Activated CD8-positive, alpha-beta T cell treated with anti-CD3 and anti-CD28 coated beads for 36 hours (primary cell): ENCODE data around the gene TPSD1. TPM values are rescaled to one million over a fixed set of nuclear protein-coding genes. Genes with fewer than 3 reads are reported as not detected.

ENCODE experiments used
- ATAC-seq: fragments of 200-7000 bp; cut with Tn5 transposase; one replicate; pipeline ENCODE4 v1.10.0; 2021; ENCODE audit warnings: mild to moderate bottlenecking, moderate library complexity
- CTCF ChIA-PET: fragments of 350-600 bp; sonication (Branson Sonifier 250); formaldehyde crosslinking; loops from one replicate; lab custom pipeline; 2021; ENCODE audit warnings: antibody characterized with exemption; lab: Charles Lee
- POLR2A ChIA-PET: fragments of 350-600 bp; sonication (Branson Sonifier 250); formaldehyde crosslinking; loops from one replicate; lab custom pipeline; 2021; ENCODE audit warnings: antibody characterized with exemption; lab: Charles Lee
- DNase-seq: peaks from one replicate; pipeline ENCODE4 v3.0.0-alpha.2; 2020
- H3K27ac Mint-ChIP-seq: one replicate; pipeline ENCODE4 v1.8.0; 2021; ENCODE audit warnings: mild to moderate bottlenecking, mixed read lengths
- H3K27me3 Mint-ChIP-seq: one replicate; pipeline ENCODE4 v1.8.0; 2021; ENCODE audit warnings: mixed read lengths
- H3K36me3 Mint-ChIP-seq: one replicate; pipeline ENCODE4 v1.8.0; 2021; ENCODE audit warnings: low read depth, mixed read lengths
- H3K4me1 Mint-ChIP-seq: one replicate; pipeline ENCODE4 v1.8.0; 2021; ENCODE audit warnings: low read depth, mixed read lengths
- H3K4me3 Mint-ChIP-seq: one replicate; pipeline ENCODE4 v1.8.0; 2021; ENCODE audit warnings: mild to moderate bottlenecking, moderate library complexity, mixed read lengths
- H3K9me3 Mint-ChIP-seq: one replicate; pipeline ENCODE4 v1.8.0; 2021; ENCODE audit warnings: mixed read lengths
- intact Hi-C: fragments of 100-400 bp; cut with micrococcal nuclease; formaldehyde crosslinking; loops from one replicate; pipeline ENCODE4 v1.10.0; 2022
- total RNA-seq, 2 experiments: library from RNA; stranded (reverse); gene quantifications; one replicate each; pipeline ENCODE4 v1.2.3, GENCODE V29; 2021
- TF ChIP-seq, protein P1 (sequence below): fragments of 200-600 bp; IDR thresholded peaks from one replicate; pipeline ENCODE4 v1.8.0; 2022; ENCODE audit warnings: antibody characterized with exemption, mild to moderate bottlenecking

The TPSD1 gene
- total RNA-seq, 2 experiments from 2014 or later = not detected

DNA sequence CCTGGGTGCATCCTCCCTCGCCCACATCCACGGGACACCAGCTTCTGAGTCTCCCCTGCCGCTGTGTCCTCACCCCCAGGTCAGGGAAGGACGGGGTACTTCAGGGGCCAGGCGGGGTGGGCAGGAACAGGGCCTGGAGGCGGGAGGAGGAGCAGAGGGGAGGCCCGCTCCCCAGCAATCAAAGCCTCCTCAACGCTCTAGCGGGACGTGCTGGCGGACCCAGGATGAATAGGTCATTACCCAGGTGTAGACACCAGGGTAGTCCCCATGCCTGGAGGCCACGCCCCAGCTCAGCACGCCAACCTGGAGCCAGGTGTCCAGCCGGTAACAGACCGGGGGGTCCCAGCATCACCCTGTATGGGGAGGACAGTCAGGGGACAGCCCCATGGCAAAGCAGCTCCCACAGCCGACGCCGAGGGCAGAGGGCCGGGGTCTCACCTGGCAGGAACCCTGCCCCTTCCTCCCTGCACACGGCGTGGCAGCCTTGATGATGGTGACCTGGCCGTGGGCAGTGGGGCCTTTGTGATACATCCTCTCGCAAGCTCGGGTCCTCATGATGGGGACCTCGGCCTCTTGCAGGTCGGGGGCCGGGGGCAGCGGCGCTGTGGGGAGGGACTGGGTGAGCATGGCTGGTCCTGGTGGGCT, 24.2 kb downstream of the TPSD1 start:
- Mint-ChIP-seq H3K9me3 (no peaks in the 10 kb centered on the region), H3K27me3 (peaks cover 8% of the 10 kb centered on the region), H3K4me3 (no peak overlapping the region), H3K27ac (no peak overlapping the region), H3K4me1 (no peaks in the 10 kb centered on the region), H3K36me3 (no peaks in the 10 kb centered on the region)
- TF ChIP-seq, protein P1, sequence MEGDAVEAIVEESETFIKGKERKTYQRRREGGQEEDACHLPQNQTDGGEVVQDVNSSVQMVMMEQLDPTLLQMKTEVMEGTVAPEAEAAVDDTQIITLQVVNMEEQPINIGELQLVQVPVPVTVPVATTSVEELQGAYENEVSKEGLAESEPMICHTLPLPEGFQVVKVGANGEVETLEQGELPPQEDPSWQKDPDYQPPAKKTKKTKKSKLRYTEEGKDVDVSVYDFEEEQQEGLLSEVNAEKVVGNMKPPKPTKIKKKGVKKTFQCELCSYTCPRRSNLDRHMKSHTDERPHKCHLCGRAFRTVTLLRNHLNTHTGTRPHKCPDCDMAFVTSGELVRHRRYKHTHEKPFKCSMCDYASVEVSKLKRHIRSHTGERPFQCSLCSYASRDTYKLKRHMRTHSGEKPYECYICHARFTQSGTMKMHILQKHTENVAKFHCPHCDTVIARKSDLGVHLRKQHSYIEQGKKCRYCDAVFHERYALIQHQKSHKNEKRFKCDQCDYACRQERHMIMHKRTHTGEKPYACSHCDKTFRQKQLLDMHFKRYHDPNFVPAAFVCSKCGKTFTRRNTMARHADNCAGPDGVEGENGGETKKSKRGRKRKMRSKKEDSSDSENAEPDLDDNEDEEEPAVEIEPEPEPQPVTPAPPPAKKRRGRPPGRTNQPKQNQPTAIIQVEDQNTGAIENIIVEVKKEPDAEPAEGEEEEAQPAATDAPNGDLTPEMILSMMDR = no peak
- ChIA-PET POLR2A (no interaction called here), CTCF (no interaction called here)
- DNase-seq = no peak
- no peak for ATAC-seq
- intact Hi-C loops = no loop called here

DNA sequence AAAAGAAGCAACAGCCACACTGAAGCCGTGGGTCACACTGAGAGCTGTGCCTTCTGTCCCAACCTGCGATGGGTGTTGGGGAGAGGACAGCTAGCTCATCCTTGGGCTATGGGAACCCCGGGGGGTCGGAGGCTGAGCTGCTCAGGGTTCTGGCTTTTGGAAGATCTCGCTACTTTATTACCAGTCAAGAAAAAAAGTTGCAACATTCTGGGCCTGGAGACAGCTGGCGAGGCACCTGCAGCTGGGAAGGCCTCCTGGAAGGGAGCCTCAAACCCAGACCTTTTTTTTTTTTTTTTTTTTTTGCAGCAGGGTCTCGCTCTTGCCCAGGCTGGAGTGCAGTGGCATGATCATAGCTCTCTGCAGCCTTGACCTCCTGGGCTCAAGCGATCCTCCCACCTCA, 24.9 kb downstream of the TPSD1 start:
- ATAC-seq = no peak
- Mint-ChIP-seq H3K27ac (no peak overlapping the region), H3K4me3 (no peak overlapping the region), H3K36me3 (no peaks in the 10 kb centered on the region), H3K9me3 (no peaks in the 10 kb centered on the region), H3K4me1 (no peaks in the 10 kb centered on the region), H3K27me3 (peaks cover 3% of the 10 kb centered on the region)
- POLR2A ChIA-PET = no interaction called here
- TF ChIP-seq, protein P1 = no peak
- CTCF ChIA-PET = no interaction called here
- DNase-seq = no peak
- intact Hi-C loops = no loop called here

DNA sequence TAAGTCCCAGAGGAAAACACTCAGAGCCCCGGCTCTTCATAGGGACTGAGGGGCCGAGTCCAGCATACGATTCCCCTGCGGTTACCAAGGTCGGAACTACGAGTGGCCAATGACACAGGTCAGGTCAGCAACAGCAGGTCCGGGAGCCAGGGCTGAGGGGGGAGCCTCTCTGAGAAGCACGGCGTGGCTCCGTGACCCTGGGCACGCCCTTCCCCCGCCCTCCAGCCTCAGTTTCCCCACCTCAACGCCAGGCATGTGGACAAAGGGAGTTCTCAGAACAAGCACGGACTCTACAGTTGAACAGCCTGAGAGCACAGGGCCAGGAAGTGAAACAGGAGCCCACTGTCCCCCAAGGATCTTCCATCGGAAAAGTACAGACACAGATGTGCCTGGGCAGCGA, 25.6 kb downstream of the TPSD1 start:
- Mint-ChIP-seq H3K36me3 (no peaks in the 10 kb centered on the region), H3K4me1 (no peaks in the 10 kb centered on the region), H3K9me3 (no peaks in the 10 kb centered on the region), H3K27ac (no peak overlapping the region), H3K4me3 (no peak overlapping the region), H3K27me3 (peaks cover 3% of the 10 kb centered on the region)
- POLR2A ChIA-PET = no interaction called here
- intact Hi-C loops = no loop called here
- CTCF ChIA-PET = no interaction called here
- ATAC-seq (no peak), DNase-seq (no peak)
- TF ChIP-seq, protein P1 = no peak

DNA sequence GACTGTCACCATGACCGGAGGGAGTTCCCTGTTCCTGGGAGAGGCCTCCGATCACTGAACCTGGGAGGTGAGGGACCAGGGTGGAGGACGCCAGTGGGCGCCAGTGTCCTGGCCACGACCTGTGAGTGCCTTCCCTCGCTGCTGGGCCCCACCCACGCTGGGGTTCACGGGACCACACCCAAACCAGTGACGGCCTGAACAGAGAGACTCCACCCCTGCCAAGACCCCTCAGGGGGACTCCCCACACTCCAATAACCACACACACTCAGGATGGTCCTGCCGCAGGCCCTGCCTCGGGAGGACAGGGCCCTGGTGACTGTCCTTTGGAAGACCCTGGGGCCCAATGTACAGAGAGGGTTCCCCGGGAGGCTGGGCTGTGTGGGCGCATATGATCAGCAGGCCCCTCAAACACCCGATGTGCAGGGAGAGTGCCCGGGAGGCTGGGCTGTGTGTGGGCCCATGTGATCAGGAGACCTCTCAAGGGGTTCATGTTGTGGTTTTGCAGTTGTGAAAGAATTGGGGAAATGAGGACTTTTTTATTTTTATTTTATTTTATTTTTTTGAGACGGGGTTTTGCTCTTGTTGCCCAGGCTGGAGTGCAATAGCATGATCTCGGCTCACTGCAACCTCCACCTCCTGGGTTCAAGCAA, 26.6 kb downstream of the TPSD1 start:
- ATAC-seq (no peak), DNase-seq (no peak)
- intact Hi-C loops = no loop called here
- H3K4me1 Mint-ChIP-seq = no peaks in the 10 kb centered on the region
- peaks cover 3% of the 10 kb centered on the region for H3K27me3 Mint-ChIP-seq
- H3K36me3 Mint-ChIP-seq = no peaks in the 10 kb centered on the region
- H3K4me3 Mint-ChIP-seq = no peak overlapping the region
- POLR2A ChIA-PET = no interaction called here
- TF ChIP-seq, protein P1 = no peak
- H3K9me3 Mint-ChIP-seq = no peaks in the 10 kb centered on the region
- H3K27ac Mint-ChIP-seq = no peak overlapping the region
- CTCF ChIA-PET = no interaction called here

DNA sequence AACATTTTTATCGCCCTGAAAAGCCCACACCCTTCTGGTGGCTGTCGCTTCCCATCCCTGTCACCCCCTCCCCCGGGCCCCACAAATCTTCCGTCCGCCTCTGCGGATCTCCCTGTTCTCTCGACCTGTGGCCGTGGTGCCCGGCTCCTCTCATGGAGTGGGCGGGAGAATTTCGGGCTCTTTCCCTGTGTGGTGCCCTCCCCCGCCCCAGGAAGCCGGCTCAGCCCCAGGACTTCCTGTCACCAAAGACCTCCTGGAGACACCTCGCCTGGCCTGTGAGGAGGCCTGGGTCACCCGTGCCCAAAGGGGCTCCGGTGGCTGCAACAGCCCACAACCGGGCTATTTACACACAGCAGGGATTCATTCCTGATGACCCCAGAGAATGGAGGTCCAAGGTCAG, 27.4 kb downstream of the TPSD1 start:
- H3K4me3 Mint-ChIP-seq = no peak overlapping the region
- peaks cover 6% of the 10 kb centered on the region for H3K27me3 Mint-ChIP-seq
- ATAC-seq (no peak), DNase-seq (no peak)
- no peaks in the 10 kb centered on the region for H3K36me3 Mint-ChIP-seq
- H3K4me1 Mint-ChIP-seq = no peaks in the 10 kb centered on the region
- no peaks in the 10 kb centered on the region for H3K9me3 Mint-ChIP-seq
- POLR2A ChIA-PET = no interaction called here
- no peak overlapping the region for H3K27ac Mint-ChIP-seq
- CTCF ChIA-PET = no interaction called here
- intact Hi-C loops = no loop called here
- TF ChIP-seq, protein P1 = no peak
